Subcutaneous adipose tissue (tissue), 4 donors: Measurements from ENCODE around the gene SIAH1. TPM values are rescaled to one million over a fixed set of nuclear protein-coding genes. Genes with fewer than 3 reads are reported as not detected.

Source experiments
- CTCF ChIP-seq: fragments of 450-650 bp; IDR thresholded peaks from one replicate; pipeline ENCODE4 v1.5.1; 2016; ENCODE audit warnings: low read depth, mild to moderate bottlenecking, control low read depth, antibody characterized with exemption, moderate library complexity
- total RNA-seq, 4 donors: library from RNA; depleted of rRNA; stranded (reverse); fragments of >200 nt; gene quantifications; one replicate each; pipeline ENCODE4 v1.1.0, GENCODE V29; 2016

SIAH1 gene
- total RNA-seq, 4 donors from 2014 or later = 36.3 to 50.9 (median 41.9) TPM

GRCh38 chr16:48426244-48427141 is 41.3 kb upstream of the SIAH1 start:
- TF ChIP-seq CTCF = no peak

GRCh38 chr16:48422537-48422936 is 37.3 kb upstream of the SIAH1 start:
- TF ChIP-seq CTCF = no peak

GRCh38 chr16:48421741-48422140 is 36.5 kb upstream of the SIAH1 start:
- no peak for TF ChIP-seq CTCF

GRCh38 chr16:48420437-48420836 is 35.2 kb upstream of the SIAH1 start:
- no peak for TF ChIP-seq CTCF

GRCh38 chr16:48413272-48413671 is 28.1 kb upstream of the SIAH1 start:
- TF ChIP-seq CTCF = no peak

GRCh38 chr16:48409839-48410632 is 24.8 kb upstream of the SIAH1 start:
- TF ChIP-seq CTCF = no peak

GRCh38 chr16:48408688-48409087 is 23.5 kb upstream of the SIAH1 start:
- TF ChIP-seq CTCF = no peak
